Right lobe of liver (tissue), 4 donors: ENCODE data around the gene IL20RA.

Experiments used
- POLR2A ChIP-seq: fragments of 450-650 bp; IDR thresholded peaks from one replicate; pipeline ENCODE4 v1.6.1; 2017; ENCODE audit warnings: antibody characterized with exemption, mild to moderate bottlenecking
- TF ChIP-seq, protein P1 (sequence below), 4 donors: fragments of 200-600 bp in 3 of 4; fragments of 450-650 bp in 1 of 4; IDR thresholded peaks; one replicate each; pipeline versions ENCODE4 v1.5.1 to v1.8.0; 2016 to 2022; ENCODE audit warnings: antibody characterized with exemption in 4 of 4, mild to moderate bottlenecking in 2 of 4
- donor health status: DM: no; HTN: no; CAD: no.
- donor health status: DM: no; HTN: no; CAD: no.
- donor health status: DM: no; HTN: yes; CAD: no.

DNA sequence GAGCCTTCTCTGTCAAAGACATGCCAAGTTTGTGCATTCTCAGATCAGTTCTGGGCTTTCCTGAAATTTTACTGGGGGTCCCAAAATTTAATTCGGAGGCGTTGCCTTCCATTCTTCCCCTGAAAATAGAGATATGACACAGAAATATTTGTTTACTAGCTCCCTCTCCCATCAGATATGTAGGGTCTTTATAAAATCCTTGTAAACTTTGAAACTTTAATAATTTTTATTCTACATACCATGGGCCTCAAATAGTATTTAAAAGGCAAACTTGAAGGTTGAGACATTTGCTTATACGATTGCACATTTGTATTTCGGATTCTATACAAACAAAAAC lies 54.6 kb downstream of the IL20RA start:
- TF ChIP-seq, protein P1, sequence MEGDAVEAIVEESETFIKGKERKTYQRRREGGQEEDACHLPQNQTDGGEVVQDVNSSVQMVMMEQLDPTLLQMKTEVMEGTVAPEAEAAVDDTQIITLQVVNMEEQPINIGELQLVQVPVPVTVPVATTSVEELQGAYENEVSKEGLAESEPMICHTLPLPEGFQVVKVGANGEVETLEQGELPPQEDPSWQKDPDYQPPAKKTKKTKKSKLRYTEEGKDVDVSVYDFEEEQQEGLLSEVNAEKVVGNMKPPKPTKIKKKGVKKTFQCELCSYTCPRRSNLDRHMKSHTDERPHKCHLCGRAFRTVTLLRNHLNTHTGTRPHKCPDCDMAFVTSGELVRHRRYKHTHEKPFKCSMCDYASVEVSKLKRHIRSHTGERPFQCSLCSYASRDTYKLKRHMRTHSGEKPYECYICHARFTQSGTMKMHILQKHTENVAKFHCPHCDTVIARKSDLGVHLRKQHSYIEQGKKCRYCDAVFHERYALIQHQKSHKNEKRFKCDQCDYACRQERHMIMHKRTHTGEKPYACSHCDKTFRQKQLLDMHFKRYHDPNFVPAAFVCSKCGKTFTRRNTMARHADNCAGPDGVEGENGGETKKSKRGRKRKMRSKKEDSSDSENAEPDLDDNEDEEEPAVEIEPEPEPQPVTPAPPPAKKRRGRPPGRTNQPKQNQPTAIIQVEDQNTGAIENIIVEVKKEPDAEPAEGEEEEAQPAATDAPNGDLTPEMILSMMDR (IDR thresholded peaks at IDR 0.05), result no peak
- TF ChIP-seq POLR2A, result no peak
